Loucy (cell line): ENCODE measurements around the gene PORCN.

ENCODE experiments used
- EZH2phosphoT487 ChIP-seq: fragments of 200-600 bp; IDR thresholded peaks from 2 replicates; pipeline ENCODE4 v1.6.1; 2018; ENCODE audit warnings: antibody characterized with exemption, mild to moderate bottlenecking, moderate library complexity, borderline replicate concordance
- TF ChIP-seq, protein P1 (sequence below): fragments of 200-600 bp; sonication (generic); conservative IDR thresholded peaks from 2 replicates; pipeline ENCODE4 v1.5.1; 2014; ENCODE audit warnings: mild to moderate bottlenecking, antibody characterized with exemption, low read length

DNA sequence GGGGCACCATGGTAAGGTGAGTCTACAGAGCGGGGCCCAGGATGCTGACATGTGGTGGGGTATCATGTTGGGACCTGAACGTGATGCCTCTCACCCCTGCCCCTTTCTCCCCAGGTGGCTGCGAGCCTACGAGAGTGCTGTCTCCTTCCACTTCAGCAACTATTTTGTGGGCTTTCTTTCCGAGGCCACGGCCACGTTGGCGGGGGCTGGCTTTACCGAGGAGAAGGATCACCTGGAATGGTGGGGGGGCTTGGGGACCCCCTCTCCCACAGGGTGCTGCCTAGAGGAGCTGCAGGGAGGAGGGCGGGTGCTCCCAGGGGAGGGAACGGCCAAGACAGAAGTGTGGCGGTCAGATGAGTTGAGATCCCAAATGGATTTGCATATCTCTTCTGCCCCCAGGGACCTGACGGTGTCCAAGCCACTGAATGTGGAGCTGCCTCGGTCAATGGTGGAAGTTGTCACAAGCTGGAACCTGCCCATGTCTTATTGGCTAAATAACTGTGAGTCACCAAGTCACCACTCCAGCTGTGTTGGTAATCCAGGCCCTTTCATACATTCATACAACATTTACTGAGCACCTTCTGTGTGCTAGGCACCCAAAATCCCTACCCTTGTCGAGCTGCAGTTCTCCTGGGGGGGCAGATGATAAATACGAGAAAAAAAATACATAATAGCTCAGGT, 5.5 kb downstream of the PORCN start:
- TF ChIP-seq, protein P1, sequence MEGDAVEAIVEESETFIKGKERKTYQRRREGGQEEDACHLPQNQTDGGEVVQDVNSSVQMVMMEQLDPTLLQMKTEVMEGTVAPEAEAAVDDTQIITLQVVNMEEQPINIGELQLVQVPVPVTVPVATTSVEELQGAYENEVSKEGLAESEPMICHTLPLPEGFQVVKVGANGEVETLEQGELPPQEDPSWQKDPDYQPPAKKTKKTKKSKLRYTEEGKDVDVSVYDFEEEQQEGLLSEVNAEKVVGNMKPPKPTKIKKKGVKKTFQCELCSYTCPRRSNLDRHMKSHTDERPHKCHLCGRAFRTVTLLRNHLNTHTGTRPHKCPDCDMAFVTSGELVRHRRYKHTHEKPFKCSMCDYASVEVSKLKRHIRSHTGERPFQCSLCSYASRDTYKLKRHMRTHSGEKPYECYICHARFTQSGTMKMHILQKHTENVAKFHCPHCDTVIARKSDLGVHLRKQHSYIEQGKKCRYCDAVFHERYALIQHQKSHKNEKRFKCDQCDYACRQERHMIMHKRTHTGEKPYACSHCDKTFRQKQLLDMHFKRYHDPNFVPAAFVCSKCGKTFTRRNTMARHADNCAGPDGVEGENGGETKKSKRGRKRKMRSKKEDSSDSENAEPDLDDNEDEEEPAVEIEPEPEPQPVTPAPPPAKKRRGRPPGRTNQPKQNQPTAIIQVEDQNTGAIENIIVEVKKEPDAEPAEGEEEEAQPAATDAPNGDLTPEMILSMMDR, result no peak
- no peak for TF ChIP-seq EZH2phosphoT487
